A172 (cell line): ENCODE data around the gene TMC1. TPM values are rescaled to one million over a fixed set of nuclear protein-coding genes. Genes with fewer than 3 reads are reported as not detected.
"Not testable (repeated sequence)": the region's sequence is repeated elsewhere in the genome, so short reads cannot be mapped to it uniquely, and the experiment has no call there.

Experiments used
- DNase-seq: peaks from one replicate; pipeline ENCODE4 v3.0.0-alpha.2; 2015; ENCODE audit warnings: low spot score
- total RNA-seq: library from RNA; depleted of rRNA; stranded (reverse); fragments of >200 nt; shearing (Covaris generic); gene quantifications from 2 replicates; pipeline ENCODE4 v1.2.3, GENCODE V29; 2014

TMC1 gene
- total RNA-seq, 1 experiment from 2014 or later = not detected

DNA sequence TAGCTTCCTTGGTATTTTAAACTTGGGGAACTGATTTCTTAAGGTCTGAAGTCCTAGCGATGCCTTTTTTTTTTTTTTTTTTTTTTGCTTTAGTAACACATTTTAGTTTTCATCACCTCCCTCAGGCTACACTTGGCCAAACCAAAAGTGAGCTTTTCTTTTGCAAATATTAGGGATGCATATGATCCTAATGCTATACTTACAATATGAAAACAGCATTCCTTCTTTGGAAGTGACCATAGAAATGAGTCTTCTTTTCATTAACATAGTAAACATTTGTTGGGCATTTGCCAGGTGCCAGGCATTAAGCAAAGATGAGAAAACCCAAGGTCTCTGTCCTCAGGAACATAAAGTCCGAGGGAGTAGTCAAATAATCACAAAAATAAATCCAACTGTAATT is 241.6 kb downstream of the TMC1 start:
- no peak for DNase-seq

DNA sequence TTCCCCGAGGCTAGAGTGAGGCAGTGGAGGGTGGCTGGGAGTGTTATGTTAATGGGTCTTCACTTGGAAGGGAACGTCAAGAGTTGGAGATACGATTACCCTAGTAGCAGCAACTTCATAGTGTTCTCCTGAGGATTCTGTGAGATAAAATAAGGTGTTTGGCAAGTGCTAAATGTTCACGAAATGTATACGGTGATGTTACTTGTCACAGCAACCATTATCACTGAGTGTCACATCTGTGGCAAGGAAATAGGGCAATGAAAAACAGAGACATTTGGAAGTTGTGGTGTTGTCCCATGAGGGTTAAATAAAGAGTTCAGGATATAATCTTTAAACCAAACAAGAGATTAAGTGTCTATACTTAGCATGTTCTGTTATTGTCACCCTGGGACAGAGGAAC is 248.1 kb downstream of the TMC1 start:
- no peak for DNase-seq

- no peak for DNase-seq
Measured at GRCh38 chr9:72772661-72773060, 251.3 kb downstream of the TMC1 start.

DNA sequence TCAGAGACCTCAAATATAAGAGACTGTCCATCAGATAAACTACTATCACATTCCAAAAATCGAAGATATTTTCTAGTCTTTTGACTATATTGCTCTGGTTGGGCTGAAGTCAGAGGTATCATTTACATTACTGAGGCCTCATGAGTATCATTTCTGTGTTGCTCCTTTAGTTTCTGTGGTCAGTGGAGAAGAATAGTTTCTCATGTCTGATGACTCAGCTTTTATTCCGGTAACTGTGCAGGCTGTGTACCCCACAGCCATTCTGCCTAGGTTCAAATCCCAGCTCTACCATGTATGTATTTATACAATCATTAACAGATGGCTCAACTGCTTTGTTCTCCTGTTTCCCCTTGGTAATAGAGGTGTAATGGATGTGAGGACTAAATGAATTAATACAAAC is 252.2 kb downstream of the TMC1 start:
- no peak for DNase-seq

GRCh38 chr9:72775570-72775969 is 254.2 kb downstream of the TMC1 start:
- DNase-seq = no peak

DNA sequence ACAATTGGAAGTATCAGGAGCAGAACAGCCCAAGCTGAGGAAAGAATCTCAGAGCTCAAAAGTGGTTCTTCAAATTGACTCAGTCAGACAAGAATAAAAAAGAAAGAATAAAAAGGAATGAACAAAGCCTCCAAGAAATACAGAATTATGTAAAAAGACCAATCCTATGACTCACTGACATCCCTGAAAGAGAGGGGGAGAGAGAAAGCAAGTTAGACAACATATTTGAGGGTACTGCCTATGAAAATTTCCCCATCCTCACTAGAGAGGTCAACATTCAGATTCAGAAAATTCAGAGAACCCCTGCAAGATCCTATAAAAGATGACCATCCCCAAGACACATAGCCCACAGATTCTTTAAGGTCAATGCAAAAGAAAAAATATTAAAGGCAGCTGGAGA is 258.2 kb downstream of the TMC1 start:
- DNase-seq = no peak

DNA sequence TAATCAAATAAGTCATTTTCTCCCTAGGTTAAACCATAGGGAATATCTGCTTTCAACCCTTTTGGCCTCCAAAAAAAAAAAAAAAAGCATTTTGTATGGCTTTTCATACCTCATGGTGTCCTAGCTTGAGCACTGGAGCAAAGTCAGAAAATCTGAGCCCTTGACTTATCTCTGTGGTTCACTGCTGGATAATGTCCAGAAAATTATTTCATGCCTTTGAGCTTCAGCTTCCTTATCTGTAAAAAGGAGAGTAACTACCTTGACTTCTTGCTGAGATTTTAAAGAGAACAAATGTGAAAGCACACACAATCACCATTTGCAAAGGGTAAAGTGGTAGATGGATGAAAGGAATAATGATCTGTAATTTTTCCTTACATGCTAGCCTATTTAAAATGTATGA is 265.5 kb downstream of the TMC1 start:
- no peak for DNase-seq

- DNase-seq = no peak
Measured at GRCh38 chr9:72788966-72789735, 267.7 kb downstream of the TMC1 start.

DNA sequence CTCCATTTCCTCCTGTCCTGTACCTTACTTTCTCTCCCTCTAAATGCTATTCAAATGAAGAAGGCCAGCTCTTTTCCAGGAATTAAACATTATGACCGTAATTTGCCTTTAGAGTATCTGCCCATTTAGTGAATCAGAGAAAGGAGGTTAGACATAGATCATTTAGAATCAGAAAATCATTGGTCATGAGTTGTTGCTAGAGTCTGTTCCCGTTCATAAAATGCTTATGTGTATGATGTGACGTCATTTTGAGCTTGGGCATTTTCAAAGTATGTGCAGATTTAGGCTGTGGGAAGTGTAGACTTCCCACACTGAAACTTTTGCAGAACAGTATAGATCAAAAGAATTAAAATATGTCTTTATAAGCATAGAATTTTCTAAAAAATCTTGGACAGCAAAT is 268.5 kb downstream of the TMC1 start:
- DNase-seq = no peak

GRCh38 chr9:72790989-72791388 is 269.6 kb downstream of the TMC1 start:
- no peak for DNase-seq

DNA sequence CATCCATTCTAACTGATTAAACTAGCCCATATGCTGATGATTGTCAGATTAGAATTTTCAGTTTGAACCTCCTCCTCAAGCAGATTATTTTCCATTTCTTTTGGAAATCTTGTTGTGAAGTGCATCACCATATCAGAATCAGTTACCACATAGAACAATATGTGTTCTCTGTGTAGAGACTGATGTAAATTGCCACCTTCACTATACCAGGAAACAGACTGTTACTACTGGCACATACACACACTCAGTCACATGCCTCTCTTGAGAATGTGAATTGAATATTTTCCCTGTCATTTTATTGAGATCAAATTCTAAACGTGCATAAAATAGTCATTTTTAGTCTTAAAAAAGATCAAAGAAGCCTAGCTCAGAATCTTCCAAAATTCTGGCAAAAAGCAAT is 270.0 kb downstream of the TMC1 start:
- no peak for DNase-seq

DNA sequence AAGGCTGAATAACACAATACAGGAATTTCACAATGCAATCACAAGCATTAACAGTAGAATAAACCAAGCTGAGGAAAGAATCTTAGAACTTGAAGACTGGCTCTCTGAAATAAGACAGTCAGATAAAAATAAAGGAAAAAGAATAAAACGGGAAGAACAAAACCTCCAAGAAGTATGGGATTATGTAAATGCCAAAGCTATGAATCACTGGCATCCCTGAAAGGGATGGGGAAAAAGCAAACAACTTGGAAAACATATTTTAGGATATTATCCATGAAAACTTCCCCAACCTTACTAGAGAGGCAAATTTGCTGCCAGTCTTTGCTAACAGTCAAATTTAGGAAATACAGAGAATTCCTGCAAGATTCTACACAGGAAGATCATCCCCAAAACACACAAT is 273.5 kb downstream of the TMC1 start:
- DNase-seq = peak; percentile 6

GRCh38 chr9:72800328-72800994 is 279.1 kb downstream of the TMC1 start:
- no peak for DNase-seq

- no peak for DNase-seq
Measured at GRCh38 chr9:72805238-72805637, 283.8 kb downstream of the TMC1 start.

- not testable (repeated sequence) for DNase-seq
Measured at GRCh38 chr9:72806313-72806809, 285.0 kb downstream of the TMC1 start.

DNA sequence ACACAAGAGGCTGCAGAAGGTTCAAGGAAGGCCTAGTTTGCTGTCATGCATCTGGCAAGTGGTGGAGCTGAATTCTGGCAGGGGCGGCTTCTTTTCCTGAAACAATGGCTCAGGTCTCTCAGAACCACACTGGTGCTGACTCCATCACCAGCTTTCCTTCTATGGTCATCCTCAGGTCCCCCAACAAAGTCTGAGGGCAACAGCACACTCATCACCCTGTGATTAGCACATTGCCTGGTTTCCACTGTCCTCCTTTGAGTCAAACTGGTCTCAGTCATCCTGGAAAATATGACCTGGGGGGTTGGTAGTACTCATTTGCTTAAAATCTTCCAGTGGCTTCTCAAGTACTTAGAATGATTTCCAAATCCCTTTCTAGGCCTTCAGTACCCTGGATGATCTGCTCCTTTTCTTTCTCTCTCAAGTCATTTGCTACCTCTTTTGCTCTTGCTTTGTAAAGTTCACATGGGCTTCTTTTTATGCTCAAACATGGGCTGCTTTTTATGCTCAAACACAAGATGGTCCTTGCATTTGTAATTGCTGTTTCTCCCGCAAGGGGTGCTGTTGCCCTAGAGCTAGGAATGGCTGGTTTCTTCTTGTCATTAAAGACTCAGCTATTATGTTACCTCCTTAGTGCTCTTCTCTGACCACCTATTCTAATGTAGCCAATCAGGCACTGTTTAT is 286.5 kb downstream of the TMC1 start:
- no peak for DNase-seq

DNA sequence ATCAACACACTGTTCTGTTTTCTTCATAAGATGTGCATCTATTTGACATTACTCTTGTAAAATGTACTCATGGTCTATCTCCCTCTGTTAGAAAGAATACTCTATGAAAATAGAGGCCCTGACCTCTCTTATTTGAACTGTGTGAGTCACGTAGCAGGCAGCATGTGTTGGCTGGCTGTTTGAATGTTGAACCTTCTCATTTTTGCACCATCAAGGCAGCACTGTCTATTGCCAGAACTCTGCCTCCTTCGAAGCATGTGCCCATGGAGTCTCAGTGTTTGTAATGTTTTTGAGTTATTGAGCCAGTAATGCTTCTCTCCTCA is 287.0 kb downstream of the TMC1 start:
- no peak for DNase-seq

GRCh38 chr9:72809586-72809985 is 288.2 kb downstream of the TMC1 start:
- no peak for DNase-seq

DNA sequence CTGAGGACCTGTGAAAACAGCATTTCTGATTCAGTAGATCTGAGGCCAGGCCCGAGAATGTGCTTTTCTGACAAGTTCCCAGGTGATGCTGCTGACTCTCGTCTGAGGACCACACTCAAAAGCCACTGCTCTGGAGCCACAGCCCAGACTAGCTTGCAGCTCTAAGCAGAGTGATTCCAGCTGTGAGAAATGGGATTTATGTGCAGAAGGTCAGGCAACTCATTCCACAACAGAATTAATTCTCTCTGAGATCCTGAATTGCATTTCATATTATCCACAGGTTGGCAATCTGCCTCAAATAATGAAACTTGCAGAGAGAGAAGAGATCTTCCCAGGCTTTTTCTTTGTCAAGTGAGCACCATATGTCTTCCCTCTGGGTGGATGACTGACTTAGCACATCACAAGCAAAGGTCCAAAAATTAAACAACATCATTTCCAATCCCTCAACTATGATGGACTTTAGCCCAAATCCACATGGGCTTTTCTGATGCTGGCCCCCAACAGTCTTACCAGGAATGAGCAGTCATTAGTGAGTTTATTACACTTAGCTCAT is 291.2 kb downstream of the TMC1 start:
- no peak for DNase-seq

DNA sequence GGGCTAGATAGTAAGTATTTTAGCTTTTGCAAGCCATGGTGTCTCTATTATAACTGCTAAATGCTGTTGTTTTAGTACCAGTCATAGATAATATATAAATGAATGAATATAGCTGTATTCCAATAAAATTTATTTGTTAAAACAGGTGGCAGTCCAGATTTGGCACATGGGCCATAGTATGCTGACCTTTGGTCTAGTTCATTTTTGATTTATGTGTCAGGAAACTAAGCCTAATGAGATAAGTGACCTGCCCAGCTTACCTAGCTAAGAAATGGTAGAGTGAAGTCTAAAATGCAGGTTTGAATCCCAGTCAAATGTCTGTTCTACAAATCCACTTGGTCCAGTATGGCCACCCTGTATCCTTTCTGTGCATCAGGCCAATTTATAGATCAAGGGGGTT is 292.1 kb downstream of the TMC1 start:
- DNase-seq = no peak

GRCh38 chr9:72814083-72814597 is 292.7 kb downstream of the TMC1 start:
- no peak for DNase-seq

DNA sequence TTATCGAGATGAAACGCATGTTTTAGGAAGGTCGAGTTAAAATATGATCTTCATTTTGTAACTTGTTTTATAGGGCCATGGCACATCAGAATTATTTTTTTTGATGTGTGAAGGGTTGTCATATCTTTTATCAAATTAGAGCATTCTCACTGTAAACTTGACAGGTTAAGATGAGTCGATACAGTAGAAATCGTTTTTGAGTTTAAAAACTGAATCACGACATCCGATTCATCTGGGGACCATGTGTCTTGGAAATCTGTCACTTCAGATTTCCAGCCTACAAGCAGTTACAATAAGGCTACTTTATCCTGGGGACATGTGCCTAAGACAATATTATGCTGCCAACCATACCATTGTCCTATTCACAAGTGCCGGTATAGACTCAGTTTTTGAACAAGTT is 295.3 kb downstream of the TMC1 start:
- no peak for DNase-seq
